SU-DHL-6 (cell line): ENCODE results near the gene AKAP11.

Experiments used
- H2AFZ ChIP-seq: fragments of 200-600 bp; sonication (generic); 2 replicates; pipeline ENCODE4 v1.6.1; 2014; ENCODE audit warnings: low read depth, mild to moderate bottlenecking, moderate library complexity, mixed read lengths, antibody characterized with exemption, low read length; ENCODE audit not compliant: severe bottlenecking
- H3F3A ChIP-seq: fragments of 200-600 bp; shearing (Covaris generic); 2 replicates; pipeline ENCODE4 v1.6.0; 2016; ENCODE audit warnings: antibody characterized with exemption, mild to moderate bottlenecking; ENCODE audit not compliant: insufficient read depth
- H3K27ac ChIP-seq: fragments of 200-600 bp; sonication (generic); 2 replicates; pipeline ENCODE4 v1.5.1; 2016; ENCODE audit warnings: low read depth, mild to moderate bottlenecking, low read length, moderate library complexity, mixed read lengths
- H3K27me3 ChIP-seq: fragments of 200-600 bp; sonication (generic), shearing (Covaris generic); 2 replicates; pipeline ENCODE4 v1.6.0; 2014; ENCODE audit warnings: mild to moderate bottlenecking, low read length
- H3K36me3 ChIP-seq: fragments of 200-600 bp; sonication (generic); 2 replicates; pipeline ENCODE4 v1.6.1; 2014; ENCODE audit warnings: mild to moderate bottlenecking, low read length, mixed read lengths
- H3K4me2 ChIP-seq: fragments of 300-600, 200-600 bp; shearing (Covaris generic), sonication (generic); 2 replicates; pipeline ENCODE4 v1.6.0; 2014; ENCODE audit warnings: low read length, low read depth, mild to moderate bottlenecking; ENCODE audit not compliant: poor library complexity, severe bottlenecking
- H3K4me3 ChIP-seq: fragments of 200-600 bp; sonication (generic); 2 replicates; pipeline ENCODE4 v1.5.1; 2014; ENCODE audit warnings: antibody characterized with exemption, low read length, mild to moderate bottlenecking, mixed read lengths; ENCODE audit not compliant: insufficient read depth, poor library complexity, severe bottlenecking
- H3K79me2 ChIP-seq: fragments of 200-600 bp; sonication (generic); 2 replicates; pipeline ENCODE4 v1.6.1; 2014; ENCODE audit warnings: mild to moderate bottlenecking, low read length, moderate library complexity; ENCODE audit not compliant: insufficient read depth
- H3K9ac ChIP-seq: fragments of 200-600 bp; sonication (generic); 2 replicates; pipeline ENCODE4 v1.7.0; 2014; ENCODE audit warnings: mild to moderate bottlenecking, low read length
- H3K9me2 ChIP-seq: fragments of 200-600 bp; sonication (generic); replicated peaks from 2 replicates; pipeline ENCODE4 v1.6.1; 2014; ENCODE audit warnings: low read length; ENCODE audit not compliant: insufficient read depth
- H3K9me3 ChIP-seq: fragments of 200-600 bp; sonication (generic); 2 replicates; pipeline ENCODE4 v1.6.1; 2014; ENCODE audit warnings: low read length, mixed read lengths; ENCODE audit not compliant: insufficient read depth
- H4K20me1 ChIP-seq: fragments of 200-600 bp; sonication (generic); 2 replicates; pipeline ENCODE4 v1.6.1; 2014; ENCODE audit warnings: low read depth, mild to moderate bottlenecking, antibody characterized with exemption, low read length, moderate library complexity, mixed read lengths
- EZH2phosphoT487 ChIP-seq: fragments of 200-600 bp; sonication (generic), shearing (Covaris generic); conservative IDR thresholded peaks from 2 replicates; pipeline ENCODE4 v1.6.1; 2018; ENCODE audit warnings: mild to moderate bottlenecking, antibody characterized with exemption, low read length, moderate library complexity, mixed read lengths
- TF ChIP-seq, protein P1 (sequence below): fragments of 200-600 bp; sonication (generic); IDR thresholded peaks from one replicate; pipeline ENCODE4 v1.5.1; 2017; ENCODE audit warnings: antibody characterized with exemption, mild to moderate bottlenecking, low read length, moderate library complexity; ENCODE audit not compliant: insufficient read depth, poor library complexity, severe bottlenecking

The AKAP11 gene

GRCh38 chr13:42277618-42278276 is 5.8 kb downstream of the AKAP11 start:
- no peaks in the 10 kb centered on the region for H3K9me2 ChIP-seq
- H3K79me2 ChIP-seq = peaks cover 100% of the 10 kb centered on the region
- H3K27ac ChIP-seq = no peak overlapping the region
- no peak overlapping the region for H3K9ac ChIP-seq
- no peak overlapping the region for H3K4me3 ChIP-seq
- H4K20me1 ChIP-seq = no peaks in the 10 kb centered on the region
- H3K4me2 ChIP-seq = peak overlapping the region; percentile 4
- no peaks in the 10 kb centered on the region for H3K27me3 ChIP-seq
- peaks cover 12% of the 10 kb centered on the region; the same call in 1 of the 2 replicates for H3F3A ChIP-seq
- peaks cover 3% of the 10 kb centered on the region; the same call in 1 of the 2 replicates for H3K36me3 ChIP-seq
- H3K9me3 ChIP-seq = no peaks in the 10 kb centered on the region
- H2AFZ ChIP-seq = no peak overlapping the region
- TF ChIP-seq EZH2phosphoT487 = no peak
- TF ChIP-seq, protein P1, sequence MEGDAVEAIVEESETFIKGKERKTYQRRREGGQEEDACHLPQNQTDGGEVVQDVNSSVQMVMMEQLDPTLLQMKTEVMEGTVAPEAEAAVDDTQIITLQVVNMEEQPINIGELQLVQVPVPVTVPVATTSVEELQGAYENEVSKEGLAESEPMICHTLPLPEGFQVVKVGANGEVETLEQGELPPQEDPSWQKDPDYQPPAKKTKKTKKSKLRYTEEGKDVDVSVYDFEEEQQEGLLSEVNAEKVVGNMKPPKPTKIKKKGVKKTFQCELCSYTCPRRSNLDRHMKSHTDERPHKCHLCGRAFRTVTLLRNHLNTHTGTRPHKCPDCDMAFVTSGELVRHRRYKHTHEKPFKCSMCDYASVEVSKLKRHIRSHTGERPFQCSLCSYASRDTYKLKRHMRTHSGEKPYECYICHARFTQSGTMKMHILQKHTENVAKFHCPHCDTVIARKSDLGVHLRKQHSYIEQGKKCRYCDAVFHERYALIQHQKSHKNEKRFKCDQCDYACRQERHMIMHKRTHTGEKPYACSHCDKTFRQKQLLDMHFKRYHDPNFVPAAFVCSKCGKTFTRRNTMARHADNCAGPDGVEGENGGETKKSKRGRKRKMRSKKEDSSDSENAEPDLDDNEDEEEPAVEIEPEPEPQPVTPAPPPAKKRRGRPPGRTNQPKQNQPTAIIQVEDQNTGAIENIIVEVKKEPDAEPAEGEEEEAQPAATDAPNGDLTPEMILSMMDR = no peak

- H3K9me3 ChIP-seq = no peaks in the 10 kb centered on the region
- no peak overlapping the region for H3K27ac ChIP-seq
- no peaks in the 10 kb centered on the region for H3K9me2 ChIP-seq
- H3F3A ChIP-seq = peaks cover 12% of the 10 kb centered on the region; the same call in 1 of the 2 replicates
- H3K4me3 ChIP-seq = no peak overlapping the region
- TF ChIP-seq, protein P1 = no peak
- TF ChIP-seq EZH2phosphoT487 = no peak
- H3K4me2 ChIP-seq = peak overlapping the region; percentile 4
- H4K20me1 ChIP-seq = no peaks in the 10 kb centered on the region
- no peaks in the 10 kb centered on the region for H3K27me3 ChIP-seq
- peaks cover 100% of the 10 kb centered on the region for H3K79me2 ChIP-seq
- no peak overlapping the region for H2AFZ ChIP-seq
- peaks cover 3% of the 10 kb centered on the region; the same call in 1 of the 2 replicates for H3K36me3 ChIP-seq
- no peak overlapping the region for H3K9ac ChIP-seq
These were observed 7.1 kb downstream of the AKAP11 start for GRCh38 chr13:42279080-42279479.

DNA sequence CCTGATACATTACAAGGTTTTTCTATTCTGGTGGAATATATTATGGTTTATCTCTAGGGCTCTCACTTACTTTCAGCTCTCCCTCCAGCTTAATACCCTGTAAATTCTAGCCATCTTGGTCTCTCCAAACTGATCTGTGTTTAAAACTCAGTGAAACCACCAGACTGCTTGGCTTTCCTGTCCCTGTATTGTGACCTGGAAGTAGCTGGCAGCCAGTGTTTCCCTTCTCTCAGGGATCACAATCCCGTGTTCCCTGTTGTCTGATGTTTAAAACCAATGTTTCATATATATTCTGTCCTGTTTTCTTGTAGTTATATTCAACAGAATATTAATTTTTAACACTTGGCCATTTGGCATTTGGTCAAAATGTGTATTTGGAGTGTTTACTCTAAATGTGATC is 8.0 kb downstream of the AKAP11 start:
- TF ChIP-seq, protein P1 = no peak
- TF ChIP-seq EZH2phosphoT487 = no peak
- no peak overlapping the region for H2AFZ ChIP-seq
- H3K9ac ChIP-seq = no peak overlapping the region
- H3K36me3 ChIP-seq = peaks cover 3% of the 10 kb centered on the region; the same call in 1 of the 2 replicates
- H4K20me1 ChIP-seq = no peaks in the 10 kb centered on the region
- H3K79me2 ChIP-seq = peaks cover 100% of the 10 kb centered on the region
- H3K27me3 ChIP-seq = no peaks in the 10 kb centered on the region
- no peak overlapping the region for H3K4me3 ChIP-seq
- no peak overlapping the region for H3K27ac ChIP-seq
- H3K9me3 ChIP-seq = no peaks in the 10 kb centered on the region
- H3K9me2 ChIP-seq = no peaks in the 10 kb centered on the region
- H3F3A ChIP-seq = peaks cover 6% of the 10 kb centered on the region; the same call in 1 of the 2 replicates
- no peak overlapping the region for H3K4me2 ChIP-seq
